ENCODE data around the gene CORO2A. TPM values are rescaled to one million over a fixed set of nuclear protein-coding genes. Genes with fewer than 3 reads are reported as not detected.

CORO2A gene
- total RNA-seq, 1 experiment from 2014 or later: 15.8 TPM

DNA sequence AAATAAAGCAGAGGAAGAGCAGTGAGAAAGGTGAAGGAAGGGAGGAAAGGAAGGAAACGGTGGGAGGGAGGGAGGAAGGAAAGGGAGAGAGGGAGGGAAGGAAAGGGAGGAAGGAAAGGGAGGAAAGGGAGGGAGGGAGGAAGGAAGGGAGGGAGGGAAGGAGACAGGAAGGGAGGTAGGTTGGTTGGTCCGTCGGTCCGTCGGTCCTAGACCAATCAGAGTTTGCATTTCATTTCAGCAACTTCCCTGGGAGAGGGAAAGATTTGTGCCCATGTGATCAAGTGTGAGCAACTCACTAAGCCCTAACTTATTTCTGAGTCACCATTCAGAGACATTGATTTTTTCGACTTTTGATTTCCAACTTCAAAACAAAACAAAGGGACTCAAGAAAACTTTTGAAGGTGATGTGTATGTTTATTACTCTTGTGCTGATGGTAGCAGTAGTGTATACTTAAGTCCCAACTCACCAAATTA lies 117.1 kb downstream of the CORO2A start:
- Histone ChIP-seq H2AK5ac (ENCODE audit: insufficient read length, low read length) (peak overlapping the region; percentile 99), H3K27me3 (ENCODE audit: insufficient read depth, low read length) (no peaks in the 10 kb centered on the region), H3K4me2 (ENCODE audit: insufficient read depth, insufficient read length, low read length) (no peak overlapping the region), H2BK12ac (ENCODE audit: insufficient read length, low read depth, low read length) (no peak overlapping the region), H3K56ac (ENCODE audit: insufficient read length, low read depth, low read length) (no peak overlapping the region), H2BK20ac (ENCODE audit: low read depth, low read length, poor library complexity, severe bottlenecking) (no peak overlapping the region), H3K79me1 (ENCODE audit: insufficient read depth, low read depth, low read length, poor library complexity, severe bottlenecking) (no peaks in the 10 kb centered on the region), H3K27ac (ENCODE audit: insufficient read length, low read depth, low read length) (peak overlapping the region; percentile 61), H4K5ac (ENCODE audit: insufficient read length, low read depth, low read length) (peak overlapping the region; percentile 97), H3K9me3 (ENCODE audit: control insufficient read depth, low read depth, low read length) (no peaks in the 10 kb centered on the region), H3K14ac (ENCODE audit: insufficient read depth, low read length) (no peak overlapping the region), H2BK120ac (ENCODE audit: low read depth, low read length, poor library complexity, severe bottlenecking) (no peak overlapping the region), H3K9ac (ENCODE audit: extremely low read depth, insufficient read length, low read length) (no peak overlapping the region), H3K18ac (ENCODE audit: insufficient read length, low read depth, low read length) (peak overlapping the region; percentile 70), H3T11ph (ENCODE audit: low read length) (no peak overlapping the region), H4K20me1 (ENCODE audit: control insufficient read depth, insufficient read depth, insufficient read length) (no peaks in the 10 kb centered on the region), H3K79me2 (ENCODE audit: insufficient read depth, low read length) (no peaks in the 10 kb centered on the region), H2BK5ac (ENCODE audit: insufficient read length, low read length) (peak overlapping the region; percentile 79), H2BK15ac (ENCODE audit: low read depth, low read length) (no peak overlapping the region), H4K8ac (replicated peaks; ENCODE audit: insufficient read length, low read depth, low read length) (no peak overlapping the region), H3K4ac (ENCODE audit: low read depth, low read length) (no peak overlapping the region), H2AFZ (ENCODE audit: low read length) (no peak overlapping the region), H3K23me2 (ENCODE audit: insufficient read length, low read depth, low read length, poor library complexity, severe bottlenecking) (no peaks in the 10 kb centered on the region), H3K4me1 (ENCODE audit: insufficient read depth, low read length) (peaks cover 6% of the 10 kb centered on the region), H4K91ac (ENCODE audit: insufficient read length, low read depth, low read length) (peak overlapping the region; percentile 75), H3K23ac (ENCODE audit: insufficient read length, low read depth, low read length) (no peak overlapping the region)
- TF ChIP-seq, protein P1, sequence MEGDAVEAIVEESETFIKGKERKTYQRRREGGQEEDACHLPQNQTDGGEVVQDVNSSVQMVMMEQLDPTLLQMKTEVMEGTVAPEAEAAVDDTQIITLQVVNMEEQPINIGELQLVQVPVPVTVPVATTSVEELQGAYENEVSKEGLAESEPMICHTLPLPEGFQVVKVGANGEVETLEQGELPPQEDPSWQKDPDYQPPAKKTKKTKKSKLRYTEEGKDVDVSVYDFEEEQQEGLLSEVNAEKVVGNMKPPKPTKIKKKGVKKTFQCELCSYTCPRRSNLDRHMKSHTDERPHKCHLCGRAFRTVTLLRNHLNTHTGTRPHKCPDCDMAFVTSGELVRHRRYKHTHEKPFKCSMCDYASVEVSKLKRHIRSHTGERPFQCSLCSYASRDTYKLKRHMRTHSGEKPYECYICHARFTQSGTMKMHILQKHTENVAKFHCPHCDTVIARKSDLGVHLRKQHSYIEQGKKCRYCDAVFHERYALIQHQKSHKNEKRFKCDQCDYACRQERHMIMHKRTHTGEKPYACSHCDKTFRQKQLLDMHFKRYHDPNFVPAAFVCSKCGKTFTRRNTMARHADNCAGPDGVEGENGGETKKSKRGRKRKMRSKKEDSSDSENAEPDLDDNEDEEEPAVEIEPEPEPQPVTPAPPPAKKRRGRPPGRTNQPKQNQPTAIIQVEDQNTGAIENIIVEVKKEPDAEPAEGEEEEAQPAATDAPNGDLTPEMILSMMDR (conservative IDR thresholded peaks at IDR 0.05): no peak
- peaks cover 22 to 28% of the 10 kb centered on the region in 2 experiments for H3K4me1 Mint-ChIP-seq
- no peaks in the 10 kb centered on the region for H3K9me3 Mint-ChIP-seq
- H3K27me3 Mint-ChIP-seq (ENCODE audit: low read depth): no peaks in the 10 kb centered on the region
- H3K4me3 Mint-ChIP-seq: no peak overlapping the region; a peak in 1 of 5 replicates
- no peak for DNase-seq
- H3K27ac Mint-ChIP-seq: no peak overlapping the region
- H3K36me3 Mint-ChIP-seq (ENCODE audit: insufficient read depth in 1 of 3, low read depth in 3 of 3): peaks cover 3 to 13% (median 13%) of the 10 kb centered on the region in 3 experiments; a peak in 5 of 7 replicates
- 100% methylated on average over 1 of the region's 6 CpGs for WGBS (ENCODE audit: extremely low coverage, insufficient read length, low lambda C conversion rate)
